ELR (cell line): ENCODE measurements around the gene IL1A.
A peak's percentile ranks its signal among the peaks of the same experiment; 100 is the strongest.

Experiments used
- DNase-seq: peaks from one replicate; pipeline ENCODE4 v3.0.0-alpha.2; 2015; ENCODE audit warnings: low read depth

Gene IL1A

GRCh38 chr2:112726487-112727190 lies 57.7 kb downstream of the IL1A start:
- DNase-seq: peak; percentile 93

DNA sequence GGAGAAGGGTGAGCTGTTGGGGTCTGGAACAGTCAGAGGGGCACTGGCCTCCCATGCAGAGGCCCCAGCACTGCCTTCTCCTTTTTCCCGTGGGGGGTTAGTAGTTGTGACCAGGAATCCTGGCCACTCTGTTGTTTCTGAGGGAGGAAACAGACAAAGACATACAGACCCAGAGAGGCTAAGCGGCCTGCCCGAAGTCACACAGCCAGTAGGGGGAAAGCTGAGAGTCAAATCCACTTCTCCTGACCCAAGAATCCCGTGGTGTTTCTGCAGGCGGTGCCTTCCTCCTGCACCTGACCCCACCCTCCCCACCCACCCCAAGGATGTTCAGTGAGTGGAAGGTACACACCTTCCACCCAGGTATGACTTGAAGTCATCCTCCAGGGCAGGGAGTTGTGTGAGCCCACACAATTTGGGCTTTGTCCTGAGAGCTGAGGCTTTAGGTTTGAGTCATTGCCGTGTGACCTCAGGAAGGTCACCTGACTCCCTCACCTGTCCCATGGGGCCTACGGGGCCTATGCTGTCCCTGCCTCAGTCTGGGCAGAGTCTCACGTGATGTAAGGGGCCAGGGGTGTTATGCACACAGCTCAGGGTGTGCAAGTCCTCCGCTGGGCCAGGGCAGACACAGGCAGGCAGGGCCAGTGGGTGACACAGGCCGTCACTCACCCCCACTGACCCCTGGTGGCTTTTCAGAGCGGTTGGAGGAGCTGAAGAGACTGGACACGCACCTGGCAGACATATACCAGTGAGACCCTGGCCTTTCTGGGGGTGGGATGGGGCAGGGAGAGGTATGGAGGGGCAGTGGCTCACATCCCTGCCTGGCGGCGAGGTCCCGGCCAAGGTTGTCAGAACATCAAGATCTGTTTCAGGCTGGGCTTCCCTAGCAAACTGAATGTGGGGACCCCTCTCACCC lies 58.5 kb downstream of the IL1A start:
- DNase-seq: peak; percentile 17

DNA sequence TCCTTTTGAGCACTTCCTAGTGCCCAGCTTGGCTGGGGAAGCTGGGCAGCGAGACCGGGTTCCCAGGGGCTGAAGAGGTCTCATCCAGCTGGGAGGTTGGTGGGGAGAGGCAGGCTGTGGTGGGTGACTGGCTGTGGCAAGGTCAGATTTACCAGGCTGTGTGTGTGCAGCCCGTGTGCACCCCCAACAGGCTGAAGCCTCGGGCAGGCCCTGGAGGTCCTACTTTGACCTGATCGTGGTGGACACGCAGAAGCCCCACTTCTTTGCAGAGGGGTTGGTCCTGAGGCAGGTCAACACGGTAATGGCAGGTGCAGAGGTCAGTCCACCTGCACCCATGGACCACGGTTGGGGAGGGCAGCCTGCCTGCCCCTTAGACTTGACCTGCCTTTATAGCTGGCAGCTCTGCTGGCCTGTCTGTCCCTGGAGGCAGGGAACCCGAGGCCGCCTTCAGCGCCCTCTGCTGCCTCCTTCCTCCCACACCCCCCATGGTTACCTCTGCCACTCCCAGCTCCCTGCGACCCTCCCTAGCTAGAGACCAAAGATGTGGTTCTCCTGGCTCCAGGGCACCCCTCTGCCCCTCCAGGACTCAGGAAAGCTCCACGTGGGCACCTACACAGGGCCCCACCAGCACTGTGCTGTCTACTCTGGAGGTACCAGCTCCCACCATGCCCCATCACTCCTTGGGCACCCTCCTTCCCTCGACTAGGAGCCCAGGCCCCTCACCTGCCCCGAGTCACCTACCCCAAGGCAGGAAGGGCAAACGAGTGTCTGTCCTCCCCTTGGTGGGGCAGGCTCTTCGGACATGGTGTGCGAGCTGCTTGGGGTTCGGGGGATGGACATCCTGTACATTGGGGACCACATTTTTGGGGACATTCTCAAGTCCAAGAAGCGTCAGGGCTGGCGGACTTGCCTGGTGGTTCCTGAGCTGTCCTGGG lies 59.4 kb downstream of the IL1A start:
- DNase-seq: peak; percentile 62

GRCh38 chr2:112723995-112724394 lies 60.3 kb downstream of the IL1A start:
- DNase-seq: no peak
